GM12878 (cell line): Measurements from ENCODE around the gene SCTR. TPM values are rescaled to one million over a fixed set of nuclear protein-coding genes. Genes with fewer than 3 reads are reported as not detected.

ENCODE experiments used
- ATAC-seq: fragments of 200-7000 bp; cut with Tn5 transposase; 3 replicates; pipeline ENCODE4 v1.9.1; 2020; ENCODE audit warnings: mild to moderate bottlenecking, moderate library complexity
- BruUV-seq: library from RNA; stranded (reverse); fragments of 400-500 nt; replicated peaks from 2 replicates; lab custom pipeline; 2021; lab: Mats Ljungman, UMichigan
- CTCF ChIA-PET: fragments of 300-600 bp; sonication (Branson Sonifier 250); formaldehyde crosslinking; extraction: SDS; loops from one replicate; lab custom pipeline; 2021; ENCODE audit warnings: inconsistent platforms; lab: Yijun Ruan, JAX
- POLR2A ChIA-PET: fragments of 350-600 bp; formaldehyde crosslinking; extraction: SDS; loops from one replicate; lab custom pipeline; 2021; ENCODE audit warnings: inconsistent platforms; lab: Charles Lee
- RAD21 ChIA-PET: fragments of 300-600 bp; sonication (Branson Sonifier 250); formaldehyde crosslinking; loops from one replicate; lab custom pipeline; 2023; ENCODE audit warnings: antibody characterized with exemption; ENCODE audit not compliant: unreplicated experiment; lab: Charles Lee
- SMC1A ChIA-PET: fragments of 300-600 bp; sonication (Branson Sonifier 250); formaldehyde crosslinking; loops from one replicate; lab custom pipeline; 2023; ENCODE audit not compliant: unreplicated experiment, uncharacterized antibody; lab: Charles Lee
- DNase-seq: peaks from one replicate; pipeline ENCODE4 v3.0.0-alpha.2; 2011; ENCODE audit warnings: low read depth, low spot score
- FAIRE-seq: peaks from 3 replicates; lab custom pipeline; 2011; peaks lifted over from hg19 to GRCh38; lab: Jason Lieb, UNC
- H2AFZ ChIP-seq: 2 replicates; pipeline ENCODE4 v1.6.0; 2011; ENCODE audit warnings: low read depth, low read length, control low read depth; ENCODE audit not compliant: control insufficient read depth
- H3K27ac ChIP-seq: 2 replicates; pipeline ENCODE4 v1.5.1; 2011; ENCODE audit warnings: control low read depth; ENCODE audit not compliant: control insufficient read depth, insufficient read depth
- H3K27me3 ChIP-seq, 2 experiments: replicated peaks in 1 of 2; 2 replicates each; pipeline versions ENCODE4 v1.6.0 to v1.6.1; 2011; ENCODE audit warnings: low read length in 1 of 2; ENCODE audit not compliant: control insufficient read depth in 2 of 2, insufficient read depth in 2 of 2
- H3K36me3 ChIP-seq, 2 experiments: 2 replicates each; pipeline ENCODE4 v1.5.1; 2011; ENCODE audit warnings: low read length in 1 of 2; ENCODE audit not compliant: control insufficient read depth in 2 of 2, insufficient read depth in 2 of 2
- H3K4me1 ChIP-seq: 2 replicates; pipeline ENCODE4 v1.6.1; 2011; ENCODE audit warnings: mild to moderate bottlenecking, low read length, moderate library complexity, mixed read lengths; ENCODE audit not compliant: control insufficient read depth, insufficient read depth
- H3K4me2 ChIP-seq: 2 replicates; pipeline ENCODE4 v1.6.0; 2011; ENCODE audit warnings: control low read depth; ENCODE audit not compliant: control insufficient read depth, insufficient read depth
- H3K4me3 ChIP-seq: fragments of 200-600 bp; sonication (generic); 2 replicates; pipeline ENCODE4 v1.5.1; 2016
- H3K79me2 ChIP-seq: 2 replicates; pipeline ENCODE4 v1.6.0; 2011; ENCODE audit warnings: low read length; ENCODE audit not compliant: control insufficient read depth, insufficient read depth
- H3K9ac ChIP-seq: 2 replicates; pipeline ENCODE4 v1.8.0; 2011; ENCODE audit warnings: low read length, control low read depth, mixed read lengths; ENCODE audit not compliant: control insufficient read depth, insufficient read depth
- H3K9me3 ChIP-seq: replicated peaks from 3 replicates; pipeline ENCODE4 v1.5.1; 2011; ENCODE audit warnings: mild to moderate bottlenecking, low read length; ENCODE audit not compliant: control insufficient read depth, insufficient read depth
- H4K20me1 ChIP-seq: 2 replicates; pipeline ENCODE4 v1.6.0; 2011; ENCODE audit not compliant: control insufficient read depth, insufficient read depth
- IRF5 ChIP-seq: fragments of 450-650 bp; IDR thresholded peaks from 2 replicates; pipeline ENCODE4 v1.6.1; 2017; ENCODE audit warnings: borderline replicate concordance
- MAX ChIP-seq: IDR thresholded peaks from 2 replicates; pipeline ENCODE4 v1.6.1; 2012; ENCODE audit warnings: low read depth, low read length, improper control_type of control experiment
- PBX3 ChIP-seq: IDR thresholded peaks from 2 replicates; pipeline ENCODE4 v1.6.1; 2011; ENCODE audit warnings: mild to moderate bottlenecking, low read depth, low read length, moderate library complexity; ENCODE audit not compliant: insufficient replicate concordance
- POLR2AphosphoS5 ChIP-seq: IDR thresholded peaks from 2 replicates; pipeline ENCODE4 v1.6.1; 2011; ENCODE audit warnings: mild to moderate bottlenecking, low read length, inconsistent platforms
- RCOR1 ChIP-seq: conservative IDR thresholded peaks from 2 replicates; pipeline ENCODE4 v1.6.1; 2012; ENCODE audit warnings: low read depth, low read length, improper control_type of control experiment
- ZBTB11 ChIP-seq: fragments of 450-650 bp; formaldehyde crosslinking; IDR thresholded peaks from 2 replicates; pipeline ENCODE4 v1.5.0; 2022; ENCODE audit warnings: mild to moderate bottlenecking, missing genetic modification characterization
- WGBS: methylation state at CpG from one replicate; pipeline ENCODE4 v1.1.6; 2016; ENCODE audit warnings: low lambda C conversion rate; ENCODE audit not compliant: insufficient replicate concordance, insufficient coverage; ENCODE audit errors: missing lambda C conversion rate; 5-methylcytosine and 5-hydroxymethylcytosine counted together
- in situ Hi-C: fragments of 300-500 bp; cut with MboI; formaldehyde crosslinking; loops from 9 replicates; pipeline ENCODE4 v1.14.3; 2018; ENCODE audit warnings: mixed read lengths
- intact Hi-C: fragments of 100-400 bp; cut with micrococcal nuclease; formaldehyde crosslinking; loops from one replicate; pipeline ENCODE4 v1.14.2; 2022; ENCODE audit not compliant: unreplicated experiment
- polyA plus RNA-seq, 11 experiments: library from polyadenylated mRNA; depleted of rRNA in 4 of 11; unstranded in 6 of 11; stranded (reverse) in 5 of 11; fragments of >200 nt; fragmentation: Nextera tagmentation in 4 of 11; fragmentation: Illumina TruSeq in 1 of 11; extraction: Ambion mirVana in 4 of 11; extraction: Trizol in 1 of 11; gene quantifications; 1 replicate in 1 of 11; 2 replicates in 10 of 11; pipeline versions ENCODE4 v1.2.1 to v1.2.3, GENCODE V29; 2011 to 2016; ENCODE audit warnings: inconsistent platforms in 2 of 11, missing spikeins in 2 of 11, low read depth in 1 of 11
- total RNA-seq, 4 experiments: library from RNA; depleted of rRNA in 3 of 4; stranded (reverse); fragments of >200 nt in 3 of 4; fragmentation: Illumina TruSeq in 1 of 4; extraction: Trizol in 1 of 4; gene quantifications; 2 replicates each; pipeline versions ENCODE4 v1.2.1 to v1.2.3, GENCODE V29; 2013 to 2021

SCTR gene
- total and polyA plus RNA-seq, 10 of the 15 experiments (the other 5 are each of a cell fraction or from before 2014, with no cell fraction given): 0.26 TPM; not detected in 9

GRCh38 chr2:119434664-119435063 is 89.6 kb downstream of the SCTR start:
- Histone ChIP-seq H3K27ac (no peak overlapping the region), H3K9ac (no peak overlapping the region), H2AFZ (no peak overlapping the region), H3K9me3 (no peaks in the 10 kb centered on the region), H3K27me3 (peaks cover 0 to 5% of the 10 kb centered on the region in 2 experiments; a peak in 2 of 4 replicates), H3K4me1 (peaks cover 14% of the 10 kb centered on the region), H3K36me3 (no peaks in the 10 kb centered on the region), H3K4me3 (no peak overlapping the region), H4K20me1 (no peaks in the 10 kb centered on the region), H3K79me2 (no peaks in the 10 kb centered on the region), H3K4me2 (no peak overlapping the region)
- ChIA-PET POLR2A (interaction anchor here (0.6 kb wide), 1 partner anchor 79 kb away, joined by 3 read pairs; no protein-coding TSS in a partner anchor), SMC1A (interaction anchor here (0.8 to 1.4 kb wide), 2 partner anchors 18 to 213 kb away, joined by 3 to 4 read pairs; no protein-coding TSS in a partner anchor), CTCF (interaction anchor here (1.4 to 1.6 kb wide), 3 partner anchors 19 to 44 kb away, joined by 3 to 4 read pairs (median 4); no protein-coding TSS in a partner anchor), RAD21 (no interaction called here)
- FAIRE-seq: no peak
- no peak for ATAC-seq
- no peak for DNase-seq
- BruUV-seq: no TSS peak
- TF ChIP-seq PBX3 (no peak), MAX (no peak)
- in situ Hi-C loops: no loop called here
- intact Hi-C loops: no loop called here
- WGBS: 44% methylated on average over 6 of the region's 6 CpGs

- peaks cover 0 to 5% of the 10 kb centered on the region in 2 experiments; a peak in 2 of 4 replicates for H3K27me3 ChIP-seq
- no peaks in the 10 kb centered on the region for H3K79me2 ChIP-seq
- no peak overlapping the region for H3K4me3 ChIP-seq
- no peaks in the 10 kb centered on the region for H3K9me3 ChIP-seq
- BruUV-seq: no TSS peak
- DNase-seq (no peak), ATAC-seq (no peak), FAIRE-seq (no peak)
- WGBS: 52% methylated on average over 10 of the region's 10 CpGs
- no peak overlapping the region for H3K27ac ChIP-seq
- ChIA-PET RAD21 (interaction anchor here (0.7 to 1.0 kb wide), 2 partner anchors 20 to 83 kb away, joined by 3 read pairs; no protein-coding TSS in a partner anchor), CTCF (interaction anchor here (0.9 to 1.6 kb wide), 3 partner anchors 18 to 169 kb away, joined by 4 read pairs; no protein-coding TSS in a partner anchor), SMC1A (interaction anchor here (0.8 to 1.4 kb wide), 2 partner anchors 82 to 214 kb away, joined by 3 read pairs; no protein-coding TSS in a partner anchor), POLR2A (no interaction called here)
- no peak overlapping the region for H3K9ac ChIP-seq
- H4K20me1 ChIP-seq: no peaks in the 10 kb centered on the region
- peaks cover 17% of the 10 kb centered on the region for H3K4me1 ChIP-seq
- H3K36me3 ChIP-seq: no peaks in the 10 kb centered on the region
- no peak overlapping the region for H2AFZ ChIP-seq
- intact Hi-C loops (no loop called here), in situ Hi-C loops (no loop called here)
- H3K4me2 ChIP-seq: no peak overlapping the region
- TF ChIP-seq POLR2AphosphoS5: no peak
- TF ChIP-seq ZBTB11 (CRISPR knock-in tag): no peak
- TF ChIP-seq RCOR1: no peak
- no peak for TF ChIP-seq IRF5
These were observed 90.5 kb downstream of the SCTR start for GRCh38 chr2:119433636-119434327.
